Measurements from ENCODE around the gene OVCA2. TPM values are rescaled to one million over a fixed set of nuclear protein-coding genes. Genes with fewer than 3 reads are reported as not detected.

The OVCA2 gene
- total RNA-seq, 1 donor from 2014 or later, result 14.7 TPM

GRCh38 chr17:2081564-2081963 is 39.7 kb downstream of the OVCA2 start:
- no peak for DNase-seq (ENCODE audit: low spot score in 2 of 2)
- no peak for FAIRE-seq

DNA sequence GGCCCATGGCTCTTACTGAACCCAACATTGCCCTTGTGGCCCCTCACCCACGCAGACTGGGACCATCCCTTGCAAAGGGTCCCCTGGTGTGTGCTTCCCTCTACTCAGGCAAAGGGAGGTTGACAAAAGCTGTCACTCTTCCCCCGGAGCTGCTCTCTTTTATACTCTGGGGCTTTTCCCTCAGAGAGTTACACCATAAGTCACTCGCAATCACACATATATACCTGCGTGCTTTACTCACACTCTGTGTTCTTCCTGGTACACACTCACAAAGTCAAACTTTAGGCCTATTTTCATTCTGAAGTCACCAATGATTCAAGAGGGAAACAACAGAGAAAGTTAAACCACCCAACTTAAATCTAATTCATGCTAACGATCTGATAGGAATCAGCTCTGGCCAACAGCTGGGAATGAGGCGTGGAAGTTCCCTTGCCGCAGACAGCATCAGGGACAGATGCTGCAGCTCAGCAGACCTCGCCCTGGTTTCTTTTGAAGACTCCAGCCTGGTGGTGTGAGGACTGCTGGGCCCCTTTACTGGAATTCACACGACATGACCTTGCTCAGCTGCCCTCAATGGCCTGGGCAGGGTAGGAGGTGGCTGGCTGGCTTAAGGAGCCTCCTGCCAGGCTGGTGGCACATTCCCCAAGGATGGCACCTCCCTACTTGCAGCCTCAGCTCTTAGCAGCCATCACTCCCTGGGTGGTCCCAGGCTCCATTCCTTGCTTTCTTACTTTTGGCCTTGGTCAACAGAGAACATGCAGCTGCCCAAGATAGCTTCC is 40.4 kb downstream of the OVCA2 start:
- DNase-seq (ENCODE audit: low spot score in 2 of 2) (no peak), FAIRE-seq (no peak)

- FAIRE-seq (no peak), DNase-seq (ENCODE audit: low spot score in 2 of 2) (no peak)
These were observed 41.8 kb downstream of the OVCA2 start for GRCh38 chr17:2083613-2084035.

GRCh38 chr17:2084036-2084765 is 42.4 kb downstream of the OVCA2 start:
- FAIRE-seq (no peak), DNase-seq (ENCODE audit: low spot score in 2 of 2) (no peak)

GRCh38 chr17:2084766-2085647 is 43.2 kb downstream of the OVCA2 start:
- DNase-seq (ENCODE audit: low spot score in 2 of 2), result no peak
- FAIRE-seq, result no peak

DNA sequence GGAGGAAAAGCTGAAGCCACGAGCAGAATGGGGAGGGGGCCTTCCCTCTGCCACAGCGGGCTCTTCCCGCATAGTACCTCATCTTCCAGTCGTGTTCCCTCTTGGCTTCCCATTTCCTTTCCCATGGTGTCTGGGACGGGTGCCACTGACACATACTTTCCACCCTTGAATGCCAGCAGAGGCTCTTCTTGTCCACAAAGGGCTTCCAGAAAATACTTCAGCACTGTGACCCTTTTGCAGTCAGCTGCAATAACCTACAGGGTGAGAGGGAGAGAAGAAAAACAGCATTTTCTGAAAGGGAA is 43.8 kb downstream of the OVCA2 start:
- FAIRE-seq (no peak), DNase-seq (ENCODE audit: low spot score in 2 of 2) (no peak)

DNA sequence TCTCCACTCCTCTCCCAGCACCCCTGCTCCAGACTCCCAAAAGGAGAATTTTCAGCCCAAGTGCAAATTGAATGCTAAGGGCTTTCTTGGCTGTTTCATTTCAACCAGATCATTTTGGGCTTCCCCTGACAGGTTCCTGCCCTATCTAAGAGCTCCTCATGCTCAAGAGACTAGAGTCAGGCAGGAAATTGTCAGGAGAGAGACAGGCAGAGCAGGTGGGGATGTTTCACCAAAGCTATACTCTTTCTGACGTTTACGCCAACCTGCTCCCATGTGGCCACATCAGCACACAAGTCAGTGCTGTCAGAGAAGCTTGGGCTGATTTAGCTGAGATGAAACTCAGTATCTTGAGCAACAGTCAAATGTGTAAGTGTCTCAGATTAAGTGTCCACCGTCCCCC is 44.5 kb downstream of the OVCA2 start:
- DNase-seq (ENCODE audit: low spot score in 2 of 2) (no peak), FAIRE-seq (no peak)

DNA sequence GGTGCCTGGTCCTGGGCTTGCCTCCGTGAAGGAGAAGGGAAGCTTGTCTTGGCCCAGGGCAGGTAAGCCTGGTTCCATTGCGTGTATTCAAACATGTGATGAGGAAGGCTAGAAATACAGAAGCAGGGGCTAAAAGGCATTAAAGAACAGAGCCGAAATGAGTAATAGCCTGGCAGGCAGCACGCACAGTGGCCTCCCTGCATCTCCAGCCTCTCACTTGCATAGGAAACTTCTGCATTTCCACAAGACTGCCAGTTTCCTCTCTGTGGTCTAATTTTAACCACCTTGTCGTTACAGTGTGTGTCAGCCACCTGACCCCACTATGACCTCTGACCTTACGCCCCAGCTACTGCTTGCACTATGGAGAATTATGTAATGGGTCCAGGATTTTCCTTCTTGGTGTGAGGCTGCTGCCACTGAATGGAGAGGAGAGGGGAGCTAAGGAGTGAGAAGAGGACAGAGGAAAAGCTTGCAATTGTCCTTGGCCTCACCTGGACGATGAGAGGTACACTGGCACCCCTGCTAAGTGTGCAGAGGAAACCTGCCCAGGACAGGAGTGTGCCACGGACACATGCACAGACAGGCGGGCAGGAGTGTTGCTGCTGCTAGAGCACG is 45.9 kb downstream of the OVCA2 start:
- FAIRE-seq (no peak), DNase-seq (ENCODE audit: low spot score in 2 of 2) (no peak)

GRCh38 chr17:2089021-2089422 is 47.2 kb downstream of the OVCA2 start:
- no peak for DNase-seq (ENCODE audit: low spot score in 2 of 2)
- no peak for FAIRE-seq

GRCh38 chr17:2090210-2090641 is 48.4 kb downstream of the OVCA2 start:
- FAIRE-seq, result no peak
- no peak for DNase-seq (ENCODE audit: low spot score in 2 of 2)

GRCh38 chr17:2090804-2091534 is 49.1 kb downstream of the OVCA2 start:
- FAIRE-seq, result no peak
- no peak for DNase-seq (ENCODE audit: low spot score in 2 of 2)

DNA sequence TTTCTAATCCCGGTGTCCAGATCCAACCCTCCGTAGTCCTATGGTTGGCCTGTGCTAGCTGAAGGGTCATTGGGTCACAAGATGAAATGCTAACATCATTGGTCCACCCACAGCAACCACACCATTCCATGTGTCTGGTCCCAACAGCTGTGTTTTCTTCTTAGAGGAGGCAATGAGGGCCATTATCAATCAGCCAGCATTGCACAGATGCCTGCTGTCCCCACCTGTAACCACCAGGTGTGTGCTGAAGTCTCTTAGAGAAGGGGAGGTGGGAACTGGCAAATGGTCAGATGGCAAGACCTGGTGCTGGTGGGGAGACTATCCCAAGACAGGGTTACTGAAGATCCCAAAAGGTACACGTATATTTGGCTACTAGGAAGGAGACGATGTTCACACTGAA is 50.4 kb downstream of the OVCA2 start:
- DNase-seq (ENCODE audit: low spot score in 2 of 2) (no peak), FAIRE-seq (no peak)

Small RNA genes lying within 50 kb of the gene (small RNA-seq; reads per million reads assigned to genes)
- gene AC090617.9 (not detected), gene MIR132 (24.1 reads per million, percentile 97 among the genes with 10 or more reads in this experiment), gene MIR212 (14.5 reads per million, percentile 96 among the genes with 10 or more reads in this experiment), gene OVCA2 (not detected)

Other genes with a start within 250 kb of the OVCA2 start
- 8.6 TPM for gene SMYD4, start 212.1 kb upstream of the OVCA2 start, total RNA-seq
- gene RPA1, start 212.0 kb upstream of the OVCA2 start, total RNA-seq, result 19.2 TPM
- gene RTN4RL1, start 16.7 kb upstream of the OVCA2 start, total RNA-seq, result 20.4 TPM
- 21.6 TPM for gene DPH1, start 11.9 kb upstream of the OVCA2 start, total RNA-seq
- gene HIC1, start 13.1 kb downstream of the OVCA2 start, total RNA-seq, result 3.3 TPM